ENCODE data around the gene KLK2.
A peak's percentile ranks its signal among the peaks of the same experiment; 100 is the strongest.

Gene KLK2

GRCh38 chr19:50906217-50906616 is 33.0 kb downstream of the KLK2 start:
- no peak overlapping the region for H2BK5ac ChIP-seq (ENCODE audit: low read length)
- no CpG with 5 or more reads among the region's 5 CpGs for WGBS (ENCODE audit: extremely low coverage, insufficient coverage, low lambda C conversion rate)
- DNase-seq: peak; percentile 71

DNA sequence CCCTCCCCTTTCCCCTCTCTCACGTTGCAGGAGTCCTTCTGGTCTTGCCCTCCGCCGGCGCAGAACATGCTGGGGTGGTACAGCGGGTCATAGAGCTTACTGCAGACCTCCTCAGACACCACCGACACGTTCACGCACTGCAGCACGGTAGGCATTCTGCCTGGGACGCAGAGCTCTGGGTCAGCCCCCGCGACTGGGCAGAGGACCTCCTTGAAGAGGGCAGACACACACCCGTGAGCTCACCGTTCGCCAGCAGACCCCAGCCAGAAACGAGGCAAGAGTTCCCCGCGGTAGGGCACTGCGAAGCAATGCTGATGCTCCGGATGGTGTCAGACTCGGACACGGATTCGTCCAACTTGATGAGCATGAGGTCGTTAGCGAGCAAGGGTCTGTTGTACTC is 35.1 kb downstream of the KLK2 start:
- H3K27ac ChIP-seq (ENCODE audit: low read depth, low read length): no peak overlapping the region
- no peak overlapping the region for H3K4ac ChIP-seq (ENCODE audit: low read depth, low read length)
- H3K36me3 ChIP-seq (ENCODE audit: control insufficient read depth, insufficient read depth, low read length): no peaks in the 10 kb centered on the region
- H3K18ac ChIP-seq (ENCODE audit: low read length): no peak overlapping the region
- no peak overlapping the region for H2BK120ac ChIP-seq (ENCODE audit: low read depth, low read length)
- H3K56ac ChIP-seq (ENCODE audit: low read length): peak overlapping the region; percentile 25
- H3K23ac ChIP-seq (ENCODE audit: low read length): no peak overlapping the region
- H3K4me1 ChIP-seq (ENCODE audit: control insufficient read depth, low read depth, low read length): no peaks in the 10 kb centered on the region
- no CpG with 5 or more reads among the region's 25 CpGs for WGBS (ENCODE audit: extremely low coverage, insufficient coverage, low lambda C conversion rate)
- H3K79me1 ChIP-seq (ENCODE audit: low read length): no peaks in the 10 kb centered on the region
- H3K4me2 ChIP-seq (ENCODE audit: low read length): no peak overlapping the region
- no peak overlapping the region for H4K5ac ChIP-seq (ENCODE audit: low read length)
- H2BK5ac ChIP-seq (ENCODE audit: low read length): no peak overlapping the region
- no peaks in the 10 kb centered on the region for H3K79me2 ChIP-seq (ENCODE audit: control insufficient read depth, insufficient read depth, low read length)
- H3K4me3 ChIP-seq (ENCODE audit: low read length): no peak overlapping the region
- H3K9ac ChIP-seq (ENCODE audit: low read length): no peak overlapping the region
- no peak for DNase-seq
- H3K27me3 ChIP-seq (ENCODE audit: insufficient read depth, low read length, poor library complexity): peaks cover 17% of the 10 kb centered on the region
- H4K8ac ChIP-seq (ENCODE audit: low read depth, low read length): no peak overlapping the region
- no peak overlapping the region for H2BK15ac ChIP-seq (replicated peaks; ENCODE audit: low read depth)
- H2AK5ac ChIP-seq (ENCODE audit: low read length): no peak overlapping the region

More at GRCh38 chr19:50906217-50906616, 33.0 kb downstream of the KLK2 start:
- Histone ChIP-seq H3K79me1 (ENCODE audit: low read length) (no peaks in the 10 kb centered on the region), H3K4ac (ENCODE audit: low read depth, low read length) (no peak overlapping the region), H4K8ac (ENCODE audit: low read depth, low read length) (no peak overlapping the region), H4K5ac (ENCODE audit: low read length) (no peak overlapping the region), H2BK120ac (ENCODE audit: low read depth, low read length) (no peak overlapping the region), H3K79me2 (ENCODE audit: control insufficient read depth, insufficient read depth, low read length) (no peaks in the 10 kb centered on the region), H2BK15ac (replicated peaks; ENCODE audit: low read depth) (no peak overlapping the region), H3K4me2 (ENCODE audit: low read length) (no peak overlapping the region), H3K27ac (ENCODE audit: low read depth, low read length) (no peak overlapping the region), H3K4me1 (ENCODE audit: control insufficient read depth, low read depth, low read length) (no peaks in the 10 kb centered on the region), H3K36me3 (ENCODE audit: control insufficient read depth, insufficient read depth, low read length) (no peaks in the 10 kb centered on the region), H3K4me3 (ENCODE audit: low read length) (no peak overlapping the region), H3K27me3 (ENCODE audit: insufficient read depth, low read length, poor library complexity) (peaks cover 6% of the 10 kb centered on the region), H3K23ac (ENCODE audit: low read length) (no peak overlapping the region), H2AK5ac (ENCODE audit: low read length) (no peak overlapping the region), H3K9ac (ENCODE audit: low read length) (no peak overlapping the region), H3K56ac (ENCODE audit: low read length) (no peak overlapping the region), H3K18ac (ENCODE audit: low read length) (no peak overlapping the region)

- H3K4me2 ChIP-seq (ENCODE audit: low read length): peak overlapping the region; percentile 74
- peaks cover 17% of the 10 kb centered on the region for H3K27me3 ChIP-seq (ENCODE audit: insufficient read depth, low read length, poor library complexity)
- H3K79me2 ChIP-seq (ENCODE audit: control insufficient read depth, insufficient read depth, low read length): no peaks in the 10 kb centered on the region
- H2AK5ac ChIP-seq (ENCODE audit: low read length): no peak overlapping the region
- no peaks in the 10 kb centered on the region for H3K4me1 ChIP-seq (ENCODE audit: control insufficient read depth, low read depth, low read length)
- peak overlapping the region; percentile 36 for H3K4me3 ChIP-seq (ENCODE audit: low read length)
- H3K9ac ChIP-seq (ENCODE audit: low read length): peak overlapping the region; percentile 50
- H4K5ac ChIP-seq (ENCODE audit: low read length): no peak overlapping the region
- H2BK120ac ChIP-seq (ENCODE audit: low read depth, low read length): no peak overlapping the region
- H3K23ac ChIP-seq (ENCODE audit: low read length): no peak overlapping the region
- H2BK5ac ChIP-seq (ENCODE audit: low read length): no peak overlapping the region
- H3K4ac ChIP-seq (ENCODE audit: low read depth, low read length): no peak overlapping the region
- no peaks in the 10 kb centered on the region for H3K79me1 ChIP-seq (ENCODE audit: low read length)
- no peak overlapping the region for H3K18ac ChIP-seq (ENCODE audit: low read length)
- no peak overlapping the region for H2BK15ac ChIP-seq (replicated peaks; ENCODE audit: low read depth)
- no peaks in the 10 kb centered on the region for H3K36me3 ChIP-seq (ENCODE audit: control insufficient read depth, insufficient read depth, low read length)
- no peak overlapping the region for H3K27ac ChIP-seq (ENCODE audit: low read depth, low read length)
- WGBS (ENCODE audit: extremely low coverage, insufficient coverage, low lambda C conversion rate): no CpG with 5 or more reads among the region's 36 CpGs
- H4K8ac ChIP-seq (ENCODE audit: low read depth, low read length): no peak overlapping the region
- peak; percentile 97 for DNase-seq
- H3K56ac ChIP-seq (ENCODE audit: low read length): peak overlapping the region; percentile 73
These were observed 36.2 kb downstream of the KLK2 start for GRCh38 chr19:50909240-50910070.

- no peak overlapping the region for H4K8ac ChIP-seq (ENCODE audit: low read depth, low read length)
- no peak for DNase-seq
- no CpG with 5 or more reads among the region's 4 CpGs for WGBS (ENCODE audit: extremely low coverage, insufficient coverage, low lambda C conversion rate)
These were observed 37.5 kb downstream of the KLK2 start for GRCh38 chr19:50910722-50911121.

GRCh38 chr19:50911206-50912101 is 38.2 kb downstream of the KLK2 start, which contains the start of gene KLK4:
TSS of gene KLK4 (minus strand) at chr19:50911395. CDS start at chr19:50910738, 657 bp downstream.
- Histone ChIP-seq H3K4me2 (ENCODE audit: low read length) (no peak within 1 kb of the TSS), H3K79me2 (ENCODE audit: control insufficient read depth, insufficient read depth, low read length) (no peaks in the 10 kb centered on the region), H3K4ac (ENCODE audit: low read depth, low read length) (no peak within 1 kb of the TSS), H2BK15ac (replicated peaks; ENCODE audit: low read depth) (no peak within 1 kb of the TSS), H3K27me3 (ENCODE audit: insufficient read depth, low read length, poor library complexity) (peaks cover 17% of the 10 kb centered on the region), H3K4me3 (ENCODE audit: low read length) (no peak within 1 kb of the TSS), H2BK120ac (ENCODE audit: low read depth, low read length) (no peak within 1 kb of the TSS), H3K56ac (ENCODE audit: low read length) (no peak within 1 kb of the TSS), H3K79me1 (ENCODE audit: low read length) (no peaks in the 10 kb centered on the region), H3K36me3 (ENCODE audit: control insufficient read depth, insufficient read depth, low read length) (no peaks in the 10 kb centered on the region), H4K8ac (ENCODE audit: low read depth, low read length) (no peak within 1 kb of the TSS), H3K23ac (ENCODE audit: low read length) (no peak within 1 kb of the TSS), H2BK5ac (ENCODE audit: low read length) (no peak within 1 kb of the TSS), H3K27ac (ENCODE audit: low read depth, low read length) (no peak within 1 kb of the TSS), H4K5ac (ENCODE audit: low read length) (no peak within 1 kb of the TSS), H3K18ac (ENCODE audit: low read length) (no peak within 1 kb of the TSS), H3K9ac (ENCODE audit: low read length) (no peak within 1 kb of the TSS), H3K4me1 (ENCODE audit: control insufficient read depth, low read depth, low read length) (no peaks in the 10 kb centered on the region), H2AK5ac (ENCODE audit: low read length) (no peak within 1 kb of the TSS)
- 100% methylated on average over 2 of the region's 9 CpGs for WGBS (ENCODE audit: extremely low coverage, insufficient coverage, low lambda C conversion rate)
- no peak for DNase-seq

More at GRCh38 chr19:50910722-50911121, 37.5 kb downstream of the KLK2 start:
- Histone ChIP-seq H3K23ac (ENCODE audit: low read length) (no peak overlapping the region), H4K5ac (ENCODE audit: low read length) (no peak overlapping the region), H3K27ac (ENCODE audit: low read depth, low read length) (no peak overlapping the region), H3K27me3 (ENCODE audit: insufficient read depth, low read length, poor library complexity) (peaks cover 17% of the 10 kb centered on the region), H3K9ac (ENCODE audit: low read length) (no peak overlapping the region), H3K4me1 (ENCODE audit: control insufficient read depth, low read depth, low read length) (no peaks in the 10 kb centered on the region), H2BK15ac (replicated peaks; ENCODE audit: low read depth) (no peak overlapping the region), H3K56ac (ENCODE audit: low read length) (no peak overlapping the region), H2BK5ac (ENCODE audit: low read length) (no peak overlapping the region), H3K4me2 (ENCODE audit: low read length) (no peak overlapping the region), H3K4ac (ENCODE audit: low read depth, low read length) (no peak overlapping the region), H3K4me3 (ENCODE audit: low read length) (no peak overlapping the region), H3K79me1 (ENCODE audit: low read length) (no peaks in the 10 kb centered on the region), H2BK120ac (ENCODE audit: low read depth, low read length) (no peak overlapping the region), H3K36me3 (ENCODE audit: control insufficient read depth, insufficient read depth, low read length) (no peaks in the 10 kb centered on the region), H2AK5ac (ENCODE audit: low read length) (no peak overlapping the region), H3K18ac (ENCODE audit: low read length) (no peak overlapping the region), H3K79me2 (ENCODE audit: control insufficient read depth, insufficient read depth, low read length) (no peaks in the 10 kb centered on the region)

All from mesendoderm (in vitro differentiated cells).